NCI-H1092 (cell line): Measurements from ENCODE around the gene NOX5.
"Not testable (repeated sequence)": the region's sequence is repeated elsewhere in the genome, so short reads cannot be mapped to it uniquely, and the experiment has no call there.

Source experiments
- DNase-seq: peaks from one replicate; lab custom pipeline; 2025; lab: John Stamatoyannopoulos, UW

Gene NOX5

GRCh38 chr15:69014454-69014853, at the start of gene NOX5:
Gene NOX5 (plus strand): TSS chr15:69014695. CDS start chr15:69014736, 41 bp downstream.
- DNase-seq: no peak

GRCh38 chr15:68966996-68967395, 47.5 kb upstream of the NOX5 start:
- no peak for DNase-seq

- DNase-seq: no peak
These were observed 46.5 kb upstream of the NOX5 start for GRCh38 chr15:68967948-68968347.

- no peak for DNase-seq
These were observed 45.2 kb upstream of the NOX5 start for GRCh38 chr15:68969298-68969697.

- DNase-seq: no peak
These were observed 42.1 kb upstream of the NOX5 start for GRCh38 chr15:68972201-68973065.

- not testable (repeated sequence) for DNase-seq
These were observed 38.8 kb upstream of the NOX5 start for GRCh38 chr15:68975651-68976160.

- DNase-seq: not testable (repeated sequence)
These were observed 37.1 kb upstream of the NOX5 start for GRCh38 chr15:68977426-68977825.

- DNase-seq: no peak
These were observed 35.5 kb upstream of the NOX5 start for GRCh38 chr15:68979006-68979405.

- no peak for DNase-seq
These were observed 34.7 kb upstream of the NOX5 start for GRCh38 chr15:68979816-68980215.

- no peak for DNase-seq
These were observed 33.7 kb upstream of the NOX5 start for GRCh38 chr15:68980786-68981185.

GRCh38 chr15:68981941-68982340, 32.6 kb upstream of the NOX5 start:
- DNase-seq: no peak

GRCh38 chr15:68982976-68983563, 31.4 kb upstream of the NOX5 start:
- DNase-seq: no peak

GRCh38 chr15:68983961-68984481, 30.5 kb upstream of the NOX5 start:
- DNase-seq: no peak

- no peak for DNase-seq
These were observed 29.9 kb upstream of the NOX5 start for GRCh38 chr15:68984586-68984985.

- DNase-seq: no peak
These were observed 29.1 kb upstream of the NOX5 start for GRCh38 chr15:68985361-68985891.

- DNase-seq: no peak
These were observed 28.2 kb upstream of the NOX5 start for GRCh38 chr15:68986322-68986721.

- no peak for DNase-seq
These were observed 27.4 kb upstream of the NOX5 start for GRCh38 chr15:68987120-68987519.

GRCh38 chr15:68987676-68988075, 26.8 kb upstream of the NOX5 start:
- DNase-seq: no peak

GRCh38 chr15:68989541-68990230, 24.8 kb upstream of the NOX5 start:
- no peak for DNase-seq

- no peak for DNase-seq
These were observed 24.1 kb upstream of the NOX5 start for GRCh38 chr15:68990231-68990991.

- DNase-seq: no peak
These were observed 23.4 kb upstream of the NOX5 start for GRCh38 chr15:68990992-68991500.
